SK-N-SH (cell line): ENCODE results near the gene MTCH1. TPM values are rescaled to one million over a fixed set of nuclear protein-coding genes. Genes with fewer than 3 reads are reported as not detected.

ENCODE experiments used
- CTCF ChIA-PET: fragments of 300-600, 350-600 bp; formaldehyde crosslinking; extraction: SDS; loops from one replicate; lab custom pipeline; 2021; lab: Yijun Ruan, JAX
- POLR2A ChIA-PET: fragments of 350-600 bp; sonication (Branson Sonifier 250); formaldehyde crosslinking; extraction: SDS; loops from one replicate; lab custom pipeline; 2020; ENCODE audit warnings: antibody characterized with exemption, inconsistent platforms; lab: Yijun Ruan, JAX
- DNase-seq: peaks from one replicate; pipeline ENCODE4 v3.0.0; 2012
- H2AFZ ChIP-seq: fragments of 200-600 bp; sonication (generic); 2 replicates; pipeline ENCODE4 v1.8.1; 2016; ENCODE audit warnings: antibody characterized with exemption, mild to moderate bottlenecking, low read depth
- H3F3A ChIP-seq: fragments of 200-600 bp; sonication (generic); replicated peaks from 2 replicates; pipeline ENCODE3; 2016; ENCODE audit warnings: antibody characterized with exemption, mild to moderate bottlenecking; ENCODE audit not compliant: insufficient read depth
- H3K27ac ChIP-seq, 2 experiments: fragments of 200-500 bp in 1 of 2; fragments of 200-600 bp in 1 of 2; sonication (Bioruptor generic) in 1 of 2; sonication (generic), shearing (Covaris generic) in 1 of 2; 2 replicates each; pipeline versions ENCODE4 v1.5.1 to v1.6.1; 2014 to 2016; ENCODE audit warnings: low read depth in 2 of 2, inconsistent platforms in 1 of 2, low read length in 1 of 2, mild to moderate bottlenecking in 1 of 2, mixed read lengths in 1 of 2
- H3K27me3 ChIP-seq: fragments of 200-600 bp; sonication (generic), shearing (Covaris generic); 2 replicates; pipeline ENCODE4 v1.6.1; 2016; ENCODE audit warnings: mixed run types; ENCODE audit not compliant: insufficient read depth
- H3K36me3 ChIP-seq, 2 experiments: fragments of 200-500 bp in 1 of 2; fragments of 200-600 bp in 1 of 2; sonication (Bioruptor generic) in 1 of 2; sonication (generic) in 1 of 2; replicated peaks in 1 of 2; 2 replicates each; pipeline versions ENCODE3 to v1.5.1; 2014 to 2016; ENCODE audit warnings: low read length in 1 of 2, mild to moderate bottlenecking in 1 of 2; ENCODE audit not compliant: insufficient read depth in 2 of 2, control insufficient read depth in 1 of 2
- H3K4me1 ChIP-seq, 2 experiments: fragments of 200-500 bp in 1 of 2; fragments of 200-600 bp in 1 of 2; sonication (Bioruptor generic) in 1 of 2; sonication (generic), shearing (Covaris generic) in 1 of 2; 2 replicates each; pipeline versions ENCODE4 v1.5.1 to v1.6.1; 2014 to 2016; ENCODE audit warnings: low read depth in 1 of 2, low read length in 1 of 2, mixed run types in 1 of 2; ENCODE audit not compliant: insufficient read depth in 2 of 2, control insufficient read depth in 1 of 2
- H3K4me2 ChIP-seq: fragments of 200-600 bp; sonication (generic), shearing (Covaris generic); 2 replicates; pipeline ENCODE4 v1.6.1; 2017; ENCODE audit warnings: mixed run types
- H3K4me3 ChIP-seq, 2 experiments: fragments of 200-500 bp in 1 of 2; fragments of 200-600 bp in 1 of 2; sonication (Bioruptor generic) in 1 of 2; sonication (generic), shearing (Covaris generic) in 1 of 2; 2 replicates each; pipeline versions ENCODE4 v1.5.1 to v1.8.1; 2014 to 2016; ENCODE audit warnings: low read depth in 2 of 2, inconsistent platforms in 1 of 2, low read length in 1 of 2, mild to moderate bottlenecking in 1 of 2, mixed read lengths in 1 of 2, moderate library complexity in 1 of 2
- H3K79me2 ChIP-seq: fragments of 200-600 bp; sonication (generic); 2 replicates; pipeline ENCODE4 v1.8.1; 2017; ENCODE audit warnings: mild to moderate bottlenecking; ENCODE audit not compliant: insufficient read depth
- H3K9ac ChIP-seq: fragments of 200-600 bp; sonication (generic); 2 replicates; pipeline ENCODE4 v1.6.1; 2017; ENCODE audit warnings: mixed run types
- H3K9me2 ChIP-seq: fragments of 200-600 bp; sonication (generic); 2 replicates; pipeline ENCODE4 v1.6.1; 2017; ENCODE audit warnings: mixed run types
- H3K9me3 ChIP-seq: fragments of 200-600 bp; sonication (generic); 2 replicates; pipeline ENCODE4 v1.6.1; 2017; ENCODE audit warnings: mixed run types, mild to moderate bottlenecking, moderate library complexity
- H4K20me1 ChIP-seq: fragments of 200-600 bp; sonication (generic); 2 replicates; pipeline ENCODE4 v1.6.1; 2017; ENCODE audit warnings: mild to moderate bottlenecking, mixed run types; ENCODE audit not compliant: insufficient read depth
- CHD2 ChIP-seq: fragments of 150-350 bp; IDR thresholded peaks from 2 replicates; pipeline ENCODE4 v1.6.1; 2018; ENCODE audit warnings: low read length; ENCODE audit not compliant: partially characterized antibody
- EP300 ChIP-seq, 2 experiments: IDR thresholded peaks; 2 replicates each; pipeline versions ENCODE4 v1.4.0 to v1.6.1; 2012; ENCODE audit warnings: borderline replicate concordance in 1 of 2, low read depth in 1 of 2, low read length in 1 of 2
- FOXM1 ChIP-seq: IDR thresholded peaks from 2 replicates; pipeline ENCODE4 v1.4.0; 2012; ENCODE audit warnings: low read depth, mild to moderate bottlenecking
- GABPA ChIP-seq: IDR thresholded peaks from 2 replicates; pipeline ENCODE4 v1.4.0; 2012; ENCODE audit warnings: low read depth, mild to moderate bottlenecking
- GATA2 ChIP-seq: sonication (generic); formaldehyde crosslinking; IDR thresholded peaks from 2 replicates; pipeline ENCODE4 v1.5.0; 2020; ENCODE audit warnings: mild to moderate bottlenecking, missing genetic modification reagents
- MXI1 ChIP-seq: IDR thresholded peaks from 2 replicates; pipeline ENCODE4 v1.6.1; 2012; ENCODE audit warnings: mild to moderate bottlenecking, low read depth, low read length, improper control_type of control experiment
- PBX3 ChIP-seq: IDR thresholded peaks from 2 replicates; pipeline ENCODE4; 2012
- POLR2AphosphoS5 ChIP-seq: IDR thresholded peaks from 2 replicates; pipeline ENCODE4 v1.6.1; 2012; ENCODE audit warnings: low read depth, low read length
- RAD21 ChIP-seq: IDR thresholded peaks from 2 replicates; pipeline ENCODE4 v1.6.1; 2012; ENCODE audit warnings: mild to moderate bottlenecking, low read length
- SIN3A ChIP-seq: IDR thresholded peaks from 2 replicates; pipeline ENCODE4 v1.6.1; 2012; ENCODE audit warnings: low read depth, mild to moderate bottlenecking, low read length, moderate library complexity, borderline replicate concordance
- SMC3 ChIP-seq: IDR thresholded peaks from 2 replicates; pipeline ENCODE4 v1.6.1; 2012; ENCODE audit warnings: low read depth, low read length, improper control_type of control experiment
- TEAD4 ChIP-seq: IDR thresholded peaks from 2 replicates; pipeline ENCODE4 v1.4.0; 2012; ENCODE audit warnings: mild to moderate bottlenecking, borderline replicate concordance; ENCODE audit not compliant: insufficient read depth
- YY1 ChIP-seq: IDR thresholded peaks from 2 replicates; pipeline ENCODE4 v1.4.0; 2012; ENCODE audit warnings: low read depth, mild to moderate bottlenecking
- WGBS: methylation state at CpG from one replicate; pipeline ENCODE4 v1.1.6; 2017; ENCODE audit warnings: low lambda C conversion rate; 5-methylcytosine and 5-hydroxymethylcytosine counted together
- polyA plus RNA-seq, 3 experiments: library from polyadenylated mRNA; depleted of rRNA; stranded (reverse); fragments of >200 nt; gene quantifications; 2 replicates each; pipeline ENCODE4 v1.2.3, GENCODE V29; 2012
- TF ChIP-seq, protein P1 (sequence below): fragments of 150-350 bp; IDR thresholded peaks from 2 replicates; pipeline ENCODE4 v1.6.1; 2017; ENCODE audit warnings: antibody characterized with exemption, low read length, low read depth, borderline replicate concordance
- TF ChIP-seq, protein P2 (sequence below): IDR thresholded peaks from 2 replicates; pipeline ENCODE4 v1.4.0; 2012; ENCODE audit warnings: low read depth, borderline replicate concordance

MTCH1 gene
- polyA plus RNA-seq, 1 of the 3 experiments (the other 2 are of a cell fraction) = 151 TPM

- TF ChIP-seq FOXM1 (no peak), GATA2 (CRISPR knock-in tag) (no peak)
These were observed 34.8 kb upstream of the MTCH1 start (continued) for GRCh38 chr6:37020812-37021211.

- H3K4me1 ChIP-seq = peaks cover 5 to 19% of the 10 kb centered on the region in 2 experiments; a peak in 2 of 4 replicates
- DNase-seq = no peak
- H3K27me3 ChIP-seq = no peaks in the 10 kb centered on the region
- no peaks in the 10 kb centered on the region for H3F3A ChIP-seq
- H3K9ac ChIP-seq = no peak overlapping the region
- H4K20me1 ChIP-seq = no peaks in the 10 kb centered on the region
- no peaks in the 10 kb centered on the region for H3K36me3 ChIP-seq
- H3K4me3 ChIP-seq = no peak overlapping the region
- no peaks in the 10 kb centered on the region for H3K79me2 ChIP-seq
- ChIA-PET CTCF (interaction anchor here (1.0 to 26.3 kb wide), 9 partner anchors 9 to 190 kb away, joined by 3 to 678 read pairs (median 65); partner anchors contain the start of genes C6orf89 and PIM1), POLR2A (interaction anchor here (0.7 to 1.6 kb wide), 2 partner anchors 34 to 145 kb away, joined by 3 read pairs; partner anchors contain the start of gene MTCH1)
- H3K4me2 ChIP-seq = no peak overlapping the region
- WGBS = 78% methylated on average over 7 of the region's 12 CpGs
- H3K9me3 ChIP-seq = no peaks in the 10 kb centered on the region
- H3K9me2 ChIP-seq = no peaks in the 10 kb centered on the region
- TF ChIP-seq MXI1 = no peak
- TF ChIP-seq TEAD4 = no peak
- no peak for TF ChIP-seq EP300 (IDR thresholded peaks at IDR 0.05; ENCODE audit: borderline replicate concordance in 1 of 2, low read depth in 1 of 2, low read length in 1 of 2)
- TF ChIP-seq POLR2AphosphoS5 = no peak
- no peak for TF ChIP-seq PBX3
- TF ChIP-seq GATA2 (CRISPR knock-in tag) = no peak
- no peak for TF ChIP-seq CHD2
- TF ChIP-seq SMC3 = no peak
- TF ChIP-seq, protein P1, sequence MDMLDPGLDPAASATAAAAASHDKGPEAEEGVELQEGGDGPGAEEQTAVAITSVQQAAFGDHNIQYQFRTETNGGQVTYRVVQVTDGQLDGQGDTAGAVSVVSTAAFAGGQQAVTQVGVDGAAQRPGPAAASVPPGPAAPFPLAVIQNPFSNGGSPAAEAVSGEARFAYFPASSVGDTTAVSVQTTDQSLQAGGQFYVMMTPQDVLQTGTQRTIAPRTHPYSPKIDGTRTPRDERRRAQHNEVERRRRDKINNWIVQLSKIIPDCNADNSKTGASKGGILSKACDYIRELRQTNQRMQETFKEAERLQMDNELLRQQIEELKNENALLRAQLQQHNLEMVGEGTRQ = no peak
- TF ChIP-seq SIN3A = no peak
- TF ChIP-seq GABPA = no peak
- no peak for TF ChIP-seq YY1
- TF ChIP-seq, protein P2, sequence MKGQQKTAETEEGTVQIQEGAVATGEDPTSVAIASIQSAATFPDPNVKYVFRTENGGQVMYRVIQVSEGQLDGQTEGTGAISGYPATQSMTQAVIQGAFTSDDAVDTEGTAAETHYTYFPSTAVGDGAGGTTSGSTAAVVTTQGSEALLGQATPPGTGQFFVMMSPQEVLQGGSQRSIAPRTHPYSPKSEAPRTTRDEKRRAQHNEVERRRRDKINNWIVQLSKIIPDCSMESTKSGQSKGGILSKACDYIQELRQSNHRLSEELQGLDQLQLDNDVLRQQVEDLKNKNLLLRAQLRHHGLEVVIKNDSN = no peak
- TF ChIP-seq RAD21 = no peak
- no peak overlapping the region for H2AFZ ChIP-seq
- H3K27ac ChIP-seq = no peak overlapping the region
These were observed 34.4 kb upstream of the MTCH1 start for GRCh38 chr6:37020381-37020780.
